ENCODE data around the gene HHATL. TPM values are rescaled to one million over a fixed set of nuclear protein-coding genes. Genes with fewer than 3 reads are reported as not detected.

HHATL gene
- total and polyA plus RNA-seq, 2 of the 8 experiments (the other 6 are each of a cell fraction or from before 2014, with no cell fraction given) = 0.18 TPM; not detected in 1

GRCh38 chr3:42732196-42732828, 29.7 kb upstream of the HHATL start (continued):
- TF ChIP-seq, protein P1, sequence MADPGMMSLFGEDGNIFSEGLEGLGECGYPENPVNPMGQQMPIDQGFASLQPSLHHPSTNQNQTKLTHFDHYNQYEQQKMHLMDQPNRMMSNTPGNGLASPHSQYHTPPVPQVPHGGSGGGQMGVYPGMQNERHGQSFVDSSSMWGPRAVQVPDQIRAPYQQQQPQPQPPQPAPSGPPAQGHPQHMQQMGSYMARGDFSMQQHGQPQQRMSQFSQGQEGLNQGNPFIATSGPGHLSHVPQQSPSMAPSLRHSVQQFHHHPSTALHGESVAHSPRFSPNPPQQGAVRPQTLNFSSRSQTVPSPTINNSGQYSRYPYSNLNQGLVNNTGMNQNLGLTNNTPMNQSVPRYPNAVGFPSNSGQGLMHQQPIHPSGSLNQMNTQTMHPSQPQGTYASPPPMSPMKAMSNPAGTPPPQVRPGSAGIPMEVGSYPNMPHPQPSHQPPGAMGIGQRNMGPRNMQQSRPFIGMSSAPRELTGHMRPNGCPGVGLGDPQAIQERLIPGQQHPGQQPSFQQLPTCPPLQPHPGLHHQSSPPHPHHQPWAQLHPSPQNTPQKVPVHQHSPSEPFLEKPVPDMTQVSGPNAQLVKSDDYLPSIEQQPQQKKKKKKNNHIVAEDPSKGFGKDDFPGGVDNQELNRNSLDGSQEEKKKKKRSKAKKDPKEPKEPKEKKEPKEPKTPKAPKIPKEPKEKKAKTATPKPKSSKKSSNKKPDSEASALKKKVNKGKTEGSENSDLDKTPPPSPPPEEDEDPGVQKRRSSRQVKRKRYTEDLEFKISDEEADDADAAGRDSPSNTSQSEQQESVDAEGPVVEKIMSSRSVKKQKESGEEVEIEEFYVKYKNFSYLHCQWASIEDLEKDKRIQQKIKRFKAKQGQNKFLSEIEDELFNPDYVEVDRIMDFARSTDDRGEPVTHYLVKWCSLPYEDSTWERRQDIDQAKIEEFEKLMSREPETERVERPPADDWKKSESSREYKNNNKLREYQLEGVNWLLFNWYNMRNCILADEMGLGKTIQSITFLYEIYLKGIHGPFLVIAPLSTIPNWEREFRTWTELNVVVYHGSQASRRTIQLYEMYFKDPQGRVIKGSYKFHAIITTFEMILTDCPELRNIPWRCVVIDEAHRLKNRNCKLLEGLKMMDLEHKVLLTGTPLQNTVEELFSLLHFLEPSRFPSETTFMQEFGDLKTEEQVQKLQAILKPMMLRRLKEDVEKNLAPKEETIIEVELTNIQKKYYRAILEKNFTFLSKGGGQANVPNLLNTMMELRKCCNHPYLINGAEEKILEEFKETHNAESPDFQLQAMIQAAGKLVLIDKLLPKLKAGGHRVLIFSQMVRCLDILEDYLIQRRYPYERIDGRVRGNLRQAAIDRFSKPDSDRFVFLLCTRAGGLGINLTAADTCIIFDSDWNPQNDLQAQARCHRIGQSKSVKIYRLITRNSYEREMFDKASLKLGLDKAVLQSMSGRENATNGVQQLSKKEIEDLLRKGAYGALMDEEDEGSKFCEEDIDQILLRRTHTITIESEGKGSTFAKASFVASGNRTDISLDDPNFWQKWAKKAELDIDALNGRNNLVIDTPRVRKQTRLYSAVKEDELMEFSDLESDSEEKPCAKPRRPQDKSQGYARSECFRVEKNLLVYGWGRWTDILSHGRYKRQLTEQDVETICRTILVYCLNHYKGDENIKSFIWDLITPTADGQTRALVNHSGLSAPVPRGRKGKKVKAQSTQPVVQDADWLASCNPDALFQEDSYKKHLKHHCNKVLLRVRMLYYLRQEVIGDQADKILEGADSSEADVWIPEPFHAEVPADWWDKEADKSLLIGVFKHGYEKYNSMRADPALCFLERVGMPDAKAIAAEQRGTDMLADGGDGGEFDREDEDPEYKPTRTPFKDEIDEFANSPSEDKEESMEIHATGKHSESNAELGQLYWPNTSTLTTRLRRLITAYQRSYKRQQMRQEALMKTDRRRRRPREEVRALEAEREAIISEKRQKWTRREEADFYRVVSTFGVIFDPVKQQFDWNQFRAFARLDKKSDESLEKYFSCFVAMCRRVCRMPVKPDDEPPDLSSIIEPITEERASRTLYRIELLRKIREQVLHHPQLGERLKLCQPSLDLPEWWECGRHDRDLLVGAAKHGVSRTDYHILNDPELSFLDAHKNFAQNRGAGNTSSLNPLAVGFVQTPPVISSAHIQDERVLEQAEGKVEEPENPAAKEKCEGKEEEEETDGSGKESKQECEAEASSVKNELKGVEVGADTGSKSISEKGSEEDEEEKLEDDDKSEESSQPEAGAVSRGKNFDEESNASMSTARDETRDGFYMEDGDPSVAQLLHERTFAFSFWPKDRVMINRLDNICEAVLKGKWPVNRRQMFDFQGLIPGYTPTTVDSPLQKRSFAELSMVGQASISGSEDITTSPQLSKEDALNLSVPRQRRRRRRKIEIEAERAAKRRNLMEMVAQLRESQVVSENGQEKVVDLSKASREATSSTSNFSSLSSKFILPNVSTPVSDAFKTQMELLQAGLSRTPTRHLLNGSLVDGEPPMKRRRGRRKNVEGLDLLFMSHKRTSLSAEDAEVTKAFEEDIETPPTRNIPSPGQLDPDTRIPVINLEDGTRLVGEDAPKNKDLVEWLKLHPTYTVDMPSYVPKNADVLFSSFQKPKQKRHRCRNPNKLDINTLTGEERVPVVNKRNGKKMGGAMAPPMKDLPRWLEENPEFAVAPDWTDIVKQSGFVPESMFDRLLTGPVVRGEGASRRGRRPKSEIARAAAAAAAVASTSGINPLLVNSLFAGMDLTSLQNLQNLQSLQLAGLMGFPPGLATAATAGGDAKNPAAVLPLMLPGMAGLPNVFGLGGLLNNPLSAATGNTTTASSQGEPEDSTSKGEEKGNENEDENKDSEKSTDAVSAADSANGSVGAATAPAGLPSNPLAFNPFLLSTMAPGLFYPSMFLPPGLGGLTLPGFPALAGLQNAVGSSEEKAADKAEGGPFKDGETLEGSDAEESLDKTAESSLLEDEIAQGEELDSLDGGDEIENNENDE (IDR thresholded peaks at IDR 0.05; ENCODE audit: insufficient replicate concordance, low read length) = no peak
- TF ChIP-seq JUND (IDR thresholded peaks at IDR 0.05; ENCODE audit: low read length) (no peak), SIRT6 (IDR thresholded peaks at IDR 0.05; ENCODE audit: low read length) (no peak), NANOG (IDR thresholded peaks at IDR 0.05; ENCODE audit: insufficient read depth, low read depth, low read length, poor library complexity, severe bottlenecking) (no peak), MAFK (IDR thresholded peaks at IDR 0.05; ENCODE audit: low read depth, low read length) (no peak), BCL11A (IDR thresholded peaks at IDR 0.05; ENCODE audit: low read depth in 2 of 2, low read length in 2 of 2) (no peak), E2F6 (IDR thresholded peaks at IDR 0.05) (no peak), GTF2F1 (IDR thresholded peaks at IDR 0.05; ENCODE audit: borderline replicate concordance, low read depth, low read length) (no peak)
- TF ChIP-seq, protein P2, sequence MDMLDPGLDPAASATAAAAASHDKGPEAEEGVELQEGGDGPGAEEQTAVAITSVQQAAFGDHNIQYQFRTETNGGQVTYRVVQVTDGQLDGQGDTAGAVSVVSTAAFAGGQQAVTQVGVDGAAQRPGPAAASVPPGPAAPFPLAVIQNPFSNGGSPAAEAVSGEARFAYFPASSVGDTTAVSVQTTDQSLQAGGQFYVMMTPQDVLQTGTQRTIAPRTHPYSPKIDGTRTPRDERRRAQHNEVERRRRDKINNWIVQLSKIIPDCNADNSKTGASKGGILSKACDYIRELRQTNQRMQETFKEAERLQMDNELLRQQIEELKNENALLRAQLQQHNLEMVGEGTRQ (IDR thresholded peaks at IDR 0.05; ENCODE audit: low read length) = no peak
